GM12891 (cell line): ENCODE measurements around the gene RAE1.

Experiments used
- PAX5 ChIP-seq: IDR thresholded peaks from 2 replicates; pipeline ENCODE4 v1.6.1; 2011; ENCODE audit warnings: low read length, moderate library complexity, mild to moderate bottlenecking; ENCODE audit not compliant: insufficient read depth, severe bottlenecking
- POLR2A ChIP-seq: IDR thresholded peaks from 2 replicates; pipeline ENCODE4 v1.6.1; 2011; ENCODE audit warnings: low read depth, low read length, control low read depth
- POLR2AphosphoS5 ChIP-seq: IDR thresholded peaks from 2 replicates; pipeline ENCODE4 v1.6.1; 2011; ENCODE audit warnings: low read depth, low read length, control low read depth
- POU2F2 ChIP-seq: IDR thresholded peaks from 2 replicates; pipeline ENCODE4 v1.6.1; 2011; ENCODE audit warnings: low read depth, mild to moderate bottlenecking, control low read depth, low read length, moderate library complexity
- SPI1 ChIP-seq: IDR thresholded peaks from 2 replicates; pipeline ENCODE4 v1.6.1; 2011; ENCODE audit warnings: low read depth, low read length, control low read depth
- TAF1 ChIP-seq: IDR thresholded peaks from 2 replicates; pipeline ENCODE4 v1.6.1; 2011; ENCODE audit warnings: low read depth, low read length, control low read depth

DNA sequence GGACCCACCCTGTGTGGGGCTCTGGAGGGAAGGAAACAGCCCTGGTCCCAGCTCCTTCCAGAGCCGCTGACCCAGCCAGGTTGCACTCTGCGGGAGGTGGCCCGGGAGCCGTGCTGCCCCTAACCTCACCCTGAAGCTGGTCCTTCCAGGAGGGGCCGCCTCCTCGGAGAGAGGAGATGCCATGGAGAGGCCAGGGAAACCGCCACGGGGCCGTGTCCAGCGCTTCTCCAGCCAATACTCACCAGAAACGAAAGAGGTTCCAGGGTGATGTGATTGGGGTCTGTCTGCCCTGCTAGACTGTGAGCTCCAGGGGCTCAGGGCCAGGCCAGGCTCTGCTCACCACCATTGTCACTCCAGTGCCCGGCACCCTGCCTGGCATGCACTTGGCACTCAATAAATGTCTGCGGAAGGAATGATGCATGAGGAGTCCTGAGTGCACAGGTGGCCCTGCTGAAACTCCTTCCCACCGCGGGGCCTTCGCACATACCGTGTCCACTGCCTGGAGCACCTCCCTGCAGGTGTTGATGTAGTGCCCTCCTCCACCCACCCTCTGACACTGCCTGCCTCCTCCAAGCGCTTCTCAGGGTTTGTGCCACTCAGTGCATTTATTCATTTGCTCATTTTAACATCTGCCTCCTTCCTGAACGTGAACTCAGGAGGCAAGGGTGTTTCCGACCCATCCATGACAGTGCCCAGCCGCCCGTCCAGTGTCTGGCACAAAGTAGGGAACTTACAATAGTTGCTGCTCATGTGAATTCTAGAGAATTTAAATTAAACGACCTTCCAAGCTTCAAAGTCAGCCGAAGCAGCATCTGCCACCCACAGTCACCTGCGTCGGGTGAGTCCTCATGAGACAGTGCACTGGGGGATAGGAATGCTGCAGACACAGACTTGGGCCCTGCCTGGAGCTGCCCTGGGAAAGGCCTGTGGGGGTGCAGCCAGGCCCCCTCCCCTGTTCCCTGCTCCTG is 70.5 kb downstream of the RAE1 start:
- TF ChIP-seq POLR2AphosphoS5 = no peak
- TF ChIP-seq TAF1 = no peak
- no peak for TF ChIP-seq POLR2A
- no peak for TF ChIP-seq PAX5
- no peak for TF ChIP-seq SPI1
- TF ChIP-seq POU2F2 = no peak
